Thoracic aorta (tissue), 2 donors: Measurements from ENCODE around the gene THUMPD1. TPM values are rescaled to one million over a fixed set of nuclear protein-coding genes. Genes with fewer than 3 reads are reported as not detected.

Experiments
- ATAC-seq: fragments of 150-250 bp; one replicate; pipeline ENCODE4 v1.8.0; 2017; ENCODE audit warnings: low read depth; ENCODE audit not compliant: insufficient number of reproducible peaks, low FRiP score
- DNase-seq: peaks from one replicate; pipeline ENCODE4 v3.0.0-alpha.2; 2020; ENCODE audit warnings: low spot score
- H3K27ac ChIP-seq, 2 donors: fragments of 200-600 bp; sonication (generic); 1 replicate in 1 of 2; 2 replicates in 1 of 2; pipeline ENCODE4 v1.5.1; 2016; ENCODE audit warnings: mild to moderate bottlenecking in 2 of 2, moderate library complexity in 2 of 2
- H3K27me3 ChIP-seq: fragments of 200-600 bp; sonication (generic); replicated peaks from 2 replicates; pipeline ENCODE4 v1.6.0; 2016; ENCODE audit warnings: mild to moderate bottlenecking; ENCODE audit not compliant: insufficient read depth
- H3K36me3 ChIP-seq: fragments of 200-600 bp; sonication (generic); one replicate; pipeline ENCODE4 v1.5.1; 2016
- H3K4me1 ChIP-seq, 2 donors: fragments of 200-600 bp; sonication (generic); 1 replicate in 1 of 2; 2 replicates in 1 of 2; pipeline versions ENCODE4 v1.5.1 to v1.6.0; 2016; ENCODE audit warnings: low read depth in 2 of 2, mild to moderate bottlenecking in 1 of 2; ENCODE audit not compliant: control insufficient read depth in 1 of 2
- H3K4me3 ChIP-seq: fragments of 200-600 bp; sonication (generic); 2 replicates; pipeline ENCODE4 v1.5.1; 2016; ENCODE audit warnings: mild to moderate bottlenecking
- H3K9me3 ChIP-seq: fragments of 200-600 bp; sonication (generic); 2 replicates; pipeline ENCODE4 v1.5.1; 2016
- total RNA-seq, 2 donors: library from RNA; depleted of rRNA; stranded (reverse); fragments of >200 nt; gene quantifications; one replicate each; pipeline versions ENCODE4 v1.1.0 to v1.2.3, GENCODE V29; 2016
- TF ChIP-seq, protein P1 (sequence below): fragments of 200-600 bp; sonication (generic); IDR thresholded peaks from one replicate; pipeline ENCODE4 v1.5.1; 2019; ENCODE audit warnings: antibody characterized with exemption

THUMPD1 gene
- total RNA-seq, 2 donors from 2014 or later, result 64.5 to 73.2 TPM

DNA sequence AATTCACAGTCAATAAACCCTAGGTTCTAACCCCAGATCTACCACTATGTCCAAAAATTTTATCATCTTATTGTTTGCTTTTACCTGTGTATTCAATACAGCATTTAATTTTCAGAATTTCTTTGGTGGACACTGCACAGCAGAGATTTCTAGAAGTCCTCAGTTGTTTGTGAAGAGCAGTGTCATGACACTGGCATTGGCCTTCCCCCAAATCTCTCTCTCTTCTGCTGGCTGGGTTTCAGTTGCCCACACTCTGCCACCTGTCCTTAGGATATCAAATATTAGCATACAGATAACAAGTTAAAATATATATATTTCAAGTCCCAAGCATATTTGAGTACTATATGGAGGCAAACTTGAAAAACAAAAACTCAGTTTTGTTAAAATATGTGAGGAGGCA is 2.0 kb upstream of the THUMPD1 start:
- Histone ChIP-seq H3K36me3 (peaks cover 1% of the 10 kb centered on the region), H3K4me1 (peaks cover 15 to 20% of the 10 kb centered on the region in 2 donors), H3K9me3 (no peaks in the 10 kb centered on the region), H3K4me3 (no peak overlapping the region), H3K27me3 (no peaks in the 10 kb centered on the region), H3K27ac (no peak overlapping the region)
- TF ChIP-seq, protein P1, sequence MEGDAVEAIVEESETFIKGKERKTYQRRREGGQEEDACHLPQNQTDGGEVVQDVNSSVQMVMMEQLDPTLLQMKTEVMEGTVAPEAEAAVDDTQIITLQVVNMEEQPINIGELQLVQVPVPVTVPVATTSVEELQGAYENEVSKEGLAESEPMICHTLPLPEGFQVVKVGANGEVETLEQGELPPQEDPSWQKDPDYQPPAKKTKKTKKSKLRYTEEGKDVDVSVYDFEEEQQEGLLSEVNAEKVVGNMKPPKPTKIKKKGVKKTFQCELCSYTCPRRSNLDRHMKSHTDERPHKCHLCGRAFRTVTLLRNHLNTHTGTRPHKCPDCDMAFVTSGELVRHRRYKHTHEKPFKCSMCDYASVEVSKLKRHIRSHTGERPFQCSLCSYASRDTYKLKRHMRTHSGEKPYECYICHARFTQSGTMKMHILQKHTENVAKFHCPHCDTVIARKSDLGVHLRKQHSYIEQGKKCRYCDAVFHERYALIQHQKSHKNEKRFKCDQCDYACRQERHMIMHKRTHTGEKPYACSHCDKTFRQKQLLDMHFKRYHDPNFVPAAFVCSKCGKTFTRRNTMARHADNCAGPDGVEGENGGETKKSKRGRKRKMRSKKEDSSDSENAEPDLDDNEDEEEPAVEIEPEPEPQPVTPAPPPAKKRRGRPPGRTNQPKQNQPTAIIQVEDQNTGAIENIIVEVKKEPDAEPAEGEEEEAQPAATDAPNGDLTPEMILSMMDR, result no peak
- no peak for DNase-seq
- ATAC-seq, result no peak

DNA sequence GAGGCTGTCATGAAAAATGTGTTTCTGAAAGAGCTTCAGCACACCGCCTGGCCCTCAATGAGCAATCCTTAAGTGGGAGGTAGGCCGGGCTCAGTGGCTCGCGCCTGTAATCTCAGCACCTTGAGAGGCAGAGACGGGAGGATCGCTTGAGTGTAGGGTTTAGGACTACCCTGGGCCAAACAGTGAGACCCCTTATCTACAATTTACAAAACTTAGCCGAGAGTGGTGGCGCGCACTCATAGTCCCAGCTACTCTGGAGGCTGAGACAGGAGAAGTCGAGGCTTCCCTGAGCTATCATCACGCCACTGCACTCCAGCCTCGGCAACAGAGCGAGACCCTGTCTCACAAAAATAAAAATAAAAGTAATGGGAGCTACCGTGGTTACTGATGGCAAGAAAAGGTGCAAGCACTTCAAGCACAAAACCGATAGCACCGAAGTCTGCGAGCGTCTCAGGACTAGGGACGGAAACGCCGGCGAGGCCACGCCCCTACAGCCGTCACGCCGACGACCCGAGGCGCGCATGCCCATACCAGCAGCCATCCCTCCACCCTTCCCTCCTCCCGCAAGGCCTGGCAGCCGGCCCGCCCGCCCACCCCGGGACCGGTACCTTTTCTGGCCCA is 607 bp downstream of the THUMPD1 start:
- H3K9me3 ChIP-seq, result no peaks in the 10 kb centered on the region
- DNase-seq (peak; percentile 45), ATAC-seq (peak; percentile 91)
- TF ChIP-seq, protein P1, result no peak
- no peaks in the 10 kb centered on the region for H3K27me3 ChIP-seq
- H3K4me3 ChIP-seq, result peak overlapping the region; percentile 100
- H3K4me1 ChIP-seq, result peaks cover 15 to 26% of the 10 kb centered on the region in 2 donors
- H3K27ac ChIP-seq, result peak overlapping the region; percentile 94 to 98
- H3K36me3 ChIP-seq, result peaks cover 20% of the 10 kb centered on the region

DNA sequence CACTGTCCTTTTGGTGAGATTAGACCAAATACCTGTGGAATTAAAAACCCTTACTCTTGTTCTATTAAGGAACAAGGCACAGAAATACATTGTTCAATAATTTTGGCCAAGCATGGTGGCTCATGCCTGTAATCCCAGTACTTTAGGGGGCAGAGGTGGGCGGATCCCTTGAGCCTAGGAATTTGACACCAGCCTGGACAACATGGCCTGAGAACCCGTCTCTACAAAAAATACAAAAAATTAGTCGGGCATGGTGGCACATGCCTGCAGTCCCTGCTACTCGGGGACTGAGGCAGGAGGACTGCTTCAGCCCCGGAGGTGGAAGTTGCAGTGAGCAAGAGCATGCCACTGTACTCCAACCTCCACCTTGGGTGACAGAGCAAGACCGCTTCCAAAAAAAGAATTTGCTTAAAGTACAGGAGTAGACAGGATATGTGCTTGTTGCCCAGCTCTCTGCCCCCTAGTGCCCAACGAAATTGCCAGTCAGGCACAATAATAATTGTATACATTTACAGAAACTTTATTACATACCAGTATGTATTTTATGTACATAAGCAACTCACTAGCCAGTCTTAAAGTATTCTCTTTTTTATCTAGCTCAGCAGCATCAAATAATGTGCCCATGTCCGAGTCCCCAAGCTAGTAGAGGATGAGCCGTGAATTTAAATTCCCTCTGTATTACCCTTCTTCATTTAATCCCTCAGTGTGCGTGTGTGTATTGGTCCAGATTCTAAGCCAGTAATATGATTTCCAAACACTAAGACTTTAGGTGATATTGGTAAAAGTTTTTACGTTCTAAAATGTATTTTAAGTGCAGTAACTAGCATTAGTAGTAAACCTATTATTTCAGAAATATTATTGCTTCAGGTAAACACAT is 1.4 kb downstream of the THUMPD1 start:
- Histone ChIP-seq H3K27ac (peak overlapping the region; percentile 82 to 94), H3K27me3 (no peaks in the 10 kb centered on the region), H3K4me1 (peaks cover 15 to 29% of the 10 kb centered on the region in 2 donors), H3K36me3 (peaks cover 24% of the 10 kb centered on the region), H3K9me3 (no peaks in the 10 kb centered on the region), H3K4me3 (peak overlapping the region; percentile 100)
- TF ChIP-seq, protein P1, result peak; percentile 21
- DNase-seq (no peak), ATAC-seq (no peak)

DNA sequence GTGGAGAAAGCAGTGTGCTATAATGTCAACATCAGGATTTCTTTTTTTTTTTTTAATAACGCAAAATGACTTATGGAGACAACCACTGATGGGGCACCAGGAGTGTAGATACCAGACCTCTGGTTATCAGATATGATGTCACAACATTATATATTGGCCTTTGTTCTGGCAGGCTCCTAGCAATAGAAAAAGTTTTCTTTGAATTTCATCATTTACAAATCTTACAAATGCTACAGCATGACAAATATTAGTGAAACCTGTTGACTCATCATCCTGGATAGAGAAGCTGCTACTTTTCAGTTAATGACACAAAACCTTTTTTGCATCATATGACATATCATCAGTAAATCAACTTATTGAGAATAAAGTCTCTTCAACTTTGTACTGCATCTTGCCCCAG is 6.1 kb downstream of the THUMPD1 start:
- TF ChIP-seq, protein P1, result no peak
- H3K4me3 ChIP-seq, result no peak overlapping the region
- no peaks in the 10 kb centered on the region for H3K27me3 ChIP-seq
- H3K27ac ChIP-seq, result peak overlapping the region in 1 of 2 donors; percentile 63
- DNase-seq (no peak), ATAC-seq (no peak)
- H3K4me1 ChIP-seq, result peaks cover 33 to 46% of the 10 kb centered on the region in 2 donors
- H3K36me3 ChIP-seq, result peaks cover 24% of the 10 kb centered on the region
- H3K9me3 ChIP-seq, result no peaks in the 10 kb centered on the region

DNA sequence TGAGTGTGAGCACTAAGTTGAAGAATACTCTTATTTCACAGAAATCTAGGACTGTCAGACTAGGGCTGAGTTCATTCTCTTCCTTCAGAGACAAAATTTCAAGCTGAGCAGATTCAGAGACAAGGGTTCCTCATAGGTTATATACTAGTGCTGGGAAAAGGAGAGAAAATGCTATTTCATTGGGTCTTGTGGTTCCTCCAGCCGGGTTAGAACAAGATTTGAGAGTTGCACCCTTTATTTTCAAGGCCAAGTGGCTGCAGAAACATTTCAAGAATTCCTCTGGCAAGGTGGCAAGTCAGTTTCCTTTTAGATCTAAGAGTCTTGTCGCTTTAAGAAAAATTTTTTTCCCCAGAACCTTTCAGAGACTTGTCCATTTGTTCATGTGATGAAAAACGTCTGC is 6.8 kb downstream of the THUMPD1 start:
- Histone ChIP-seq H3K4me3 (peak overlapping the region; percentile 23), H3K36me3 (peaks cover 24% of the 10 kb centered on the region), H3K4me1 (peaks cover 26 to 41% of the 10 kb centered on the region in 2 donors), H3K9me3 (no peaks in the 10 kb centered on the region), H3K27ac (peak overlapping the region; percentile 39 to 63), H3K27me3 (no peaks in the 10 kb centered on the region)
- no peak for ATAC-seq
- TF ChIP-seq, protein P1, result no peak
- no peak for DNase-seq
